Measurements from ENCODE around the gene FAXDC2. TPM values are rescaled to one million over a fixed set of nuclear protein-coding genes. Genes with fewer than 3 reads are reported as not detected.

The FAXDC2 gene
- total and polyA plus RNA-seq, 2 of the 13 experiments (the other 11 are each of a cell fraction or from before 2014, with no cell fraction given): 4.7 to 58.8 TPM

- TF ChIP-seq FOXK2 (IDR thresholded peaks at IDR 0.05): no peak
- TF ChIP-seq NFYC (CRISPR knock-in tag; IDR thresholded peaks at IDR 0.05): no peak
- TF ChIP-seq NCOA2 (CRISPR knock-in tag; IDR thresholded peaks at IDR 0.05): peak; percentile 54; the same call in 1 of the 2 replicates
- no peak for TF ChIP-seq ZNF513 (CRISPR knock-in tag; conservative IDR thresholded peaks at IDR 0.05)
- TF ChIP-seq ZNF567 (CRISPR knock-in tag; IDR thresholded peaks at IDR 0.05; ENCODE audit: borderline replicate concordance): no peak
- TF ChIP-seq ZNF709 (CRISPR knock-in tag; IDR thresholded peaks at IDR 0.05): no peak
- TF ChIP-seq IRF2 (CRISPR knock-in tag; IDR thresholded peaks at IDR 0.05): peak; percentile 54; the same call in 1 of the 2 replicates
- TF ChIP-seq GMEB2 (CRISPR knock-in tag; IDR thresholded peaks at IDR 0.05; ENCODE audit: low read depth): no peak
- no peak for TF ChIP-seq XRCC5 (optimal IDR thresholded peaks at IDR 0.05; ENCODE audit: low read length)
- no peak for TF ChIP-seq MYNN (CRISPR knock-in tag; IDR thresholded peaks at IDR 0.05; ENCODE audit: low read depth)
- no peak for TF ChIP-seq ZNF746 (CRISPR knock-in tag; IDR thresholded peaks at IDR 0.05)
- no peak for TF ChIP-seq RNF2 (conservative IDR thresholded peaks at IDR 0.05; ENCODE audit: low read depth)
- 0 out of 2 replicates have a peak, but pooled peaks have one; percentile 22 for TF ChIP-seq RXRB (CRISPR knock-in tag; IDR thresholded peaks at IDR 0.05; ENCODE audit: borderline replicate concordance)
- TF ChIP-seq ZNF841 (CRISPR knock-in tag; IDR thresholded peaks at IDR 0.05; ENCODE audit: borderline replicate concordance): no peak
- no peak for TF ChIP-seq GABPA (IDR thresholded peaks at IDR 0.05; ENCODE audit: low read depth, low read length)
- no peak for TF ChIP-seq GABPA (CRISPR knock-in tag; IDR thresholded peaks at IDR 0.05; ENCODE audit: low read depth)
- TF ChIP-seq HMGXB3 (CRISPR knock-in tag; IDR thresholded peaks at IDR 0.05; ENCODE audit: borderline replicate concordance): peak; percentile 31; the same call in 1 of the 2 replicates
- no peak for TF ChIP-seq NFKBIZ (CRISPR knock-in tag; IDR thresholded peaks at IDR 0.05)
- no peak for TF ChIP-seq ZNF850 (CRISPR knock-in tag; conservative IDR thresholded peaks at IDR 0.05)
- no peak for TF ChIP-seq KLF12 (CRISPR knock-in tag; IDR thresholded peaks at IDR 0.05; ENCODE audit: borderline replicate concordance)
- TF ChIP-seq BATF2 (CRISPR knock-in tag; IDR thresholded peaks at IDR 0.05): no peak
- no peak for TF ChIP-seq ZNF546 (CRISPR knock-in tag; conservative IDR thresholded peaks at IDR 0.05)
- TF ChIP-seq FOXP1 (IDR thresholded peaks at IDR 0.05): no peak
- TF ChIP-seq FOXP1 (CRISPR knock-in tag; IDR thresholded peaks at IDR 0.05): peak; percentile 77; the same call in 1 of the 2 replicates
- TF ChIP-seq SUZ12 (IDR thresholded peaks at IDR 0.05; ENCODE audit: low read depth, low read length): no peak
- 0 out of 2 replicates have a peak, but pooled peaks have one; percentile 29 for TF ChIP-seq ZNF614 (CRISPR knock-in tag; IDR thresholded peaks at IDR 0.05; ENCODE audit: borderline replicate concordance)
Observed at GRCh38 chr5:154844809-154845208, 5.6 kb downstream of the FAXDC2 start (continued).

Measured in HepG2 (cell line).